OCI-LY7 (cell line): ENCODE data around the gene P2RX1. TPM values are rescaled to one million over a fixed set of nuclear protein-coding genes. Genes with fewer than 3 reads are reported as not detected.

Experiments used
- BruUV-seq: library from RNA; stranded (reverse); fragments of 400-500 nt; replicated peaks from 2 replicates; lab custom pipeline; 2021; lab: Mats Ljungman, UMichigan
- CTCF ChIA-PET: fragments of 300-600 bp; sonication (Branson Sonifier 250); formaldehyde crosslinking; loops from one replicate; lab custom pipeline; 2022; ENCODE audit warnings: antibody characterized with exemption; ENCODE audit not compliant: unreplicated experiment; lab: Charles Lee
- POLR2A ChIA-PET: fragments of 300-600 bp; sonication (Branson Sonifier 250); formaldehyde crosslinking; loops from one replicate; lab custom pipeline; 2022; ENCODE audit warnings: antibody characterized with exemption; lab: Charles Lee
- DNase-seq: peaks from one replicate; pipeline ENCODE4 v3.0.0-alpha.2; 2015; ENCODE audit warnings: low spot score
- H2AFZ ChIP-seq: fragments of 200-600 bp; sonication (generic), shearing (Covaris generic); 2 replicates; pipeline ENCODE4 v1.6.1; 2014; ENCODE audit warnings: mild to moderate bottlenecking, antibody characterized with exemption, low read length, moderate library complexity
- H3K27ac ChIP-seq: fragments of 200-600 bp; sonication (generic); 2 replicates; pipeline ENCODE4 v1.5.1; 2014; ENCODE audit warnings: mixed run types, low read depth, mild to moderate bottlenecking, moderate library complexity, low read length, inconsistent platforms; ENCODE audit not compliant: poor library complexity, severe bottlenecking
- H3K36me3 ChIP-seq: fragments of 200-600 bp; sonication (generic); 2 replicates; pipeline ENCODE4 v1.6.1; 2014; ENCODE audit warnings: mild to moderate bottlenecking, antibody characterized with exemption, low read length, moderate library complexity, mixed read lengths; ENCODE audit not compliant: insufficient read depth
- H3K4me1 ChIP-seq: fragments of 200-600 bp; sonication (generic); 2 replicates; pipeline ENCODE4 v1.5.1; 2014; ENCODE audit warnings: mild to moderate bottlenecking, low read length; ENCODE audit not compliant: insufficient read depth, poor library complexity, severe bottlenecking
- H3K4me2 ChIP-seq: fragments of 200-600 bp; sonication (generic); 2 replicates; pipeline ENCODE4 v1.6.1; 2014; ENCODE audit warnings: mild to moderate bottlenecking, low read length
- H3K4me3 ChIP-seq: fragments of 200-600 bp; sonication (generic); 2 replicates; pipeline ENCODE4 v1.5.1; 2014; ENCODE audit warnings: mild to moderate bottlenecking, low read depth, low read length; ENCODE audit not compliant: poor library complexity, severe bottlenecking
- H3K79me2 ChIP-seq: fragments of 200-600 bp; sonication (generic); 2 replicates; pipeline ENCODE4 v1.6.1; 2016; ENCODE audit warnings: low read depth, mild to moderate bottlenecking, low read length, moderate library complexity, mixed read lengths; ENCODE audit not compliant: insufficient read depth
- H3K9me2 ChIP-seq: fragments of 200-600 bp; sonication (generic); 2 replicates; pipeline ENCODE4 v1.6.1; 2016; ENCODE audit warnings: mild to moderate bottlenecking, low read length, mixed read lengths; ENCODE audit not compliant: insufficient read depth
- H3K9me3 ChIP-seq: fragments of 200-600 bp; sonication (generic); 2 replicates; pipeline ENCODE4 v1.6.1; 2014; ENCODE audit warnings: mild to moderate bottlenecking, mixed run types, low read length, mixed read lengths
- H4K20me1 ChIP-seq: fragments of 200-600 bp; sonication (generic); 2 replicates; pipeline ENCODE4 v1.6.1; 2014; ENCODE audit warnings: mild to moderate bottlenecking, antibody characterized with exemption, low read length, moderate library complexity, mixed read lengths; ENCODE audit not compliant: insufficient read depth
- EZH2phosphoT487 ChIP-seq: fragments of 200-600 bp; sonication (generic); IDR thresholded peaks from 2 replicates; pipeline ENCODE4 v1.6.1; 2018; ENCODE audit warnings: low read depth, borderline replicate concordance, mild to moderate bottlenecking, mixed run types, antibody characterized with exemption, low read length, moderate library complexity, mixed read lengths
- intact Hi-C: fragments of 100-400 bp; cut with micrococcal nuclease; formaldehyde crosslinking; loops from one replicate; pipeline ENCODE4 v1.10.0; 2022; ENCODE audit not compliant: unreplicated experiment
- total RNA-seq, 2 experiments: library from RNA; depleted of rRNA in 1 of 2; stranded (reverse); fragments of >200 nt in 1 of 2; shearing (Covaris generic) in 1 of 2; gene quantifications; 2 replicates each; pipeline ENCODE4 v1.2.3, GENCODE V29; 2014 to 2022
- TF ChIP-seq, protein P1 (sequence below): fragments of 200-600 bp; sonication (generic); conservative IDR thresholded peaks from 2 replicates; pipeline ENCODE4 v1.5.1; 2014; ENCODE audit warnings: mild to moderate bottlenecking, antibody characterized with exemption, low read length, moderate library complexity, mixed read lengths

P2RX1 gene
- total RNA-seq, 2 experiments from 2014 or later = 0.69 to 4.5 TPM

DNA sequence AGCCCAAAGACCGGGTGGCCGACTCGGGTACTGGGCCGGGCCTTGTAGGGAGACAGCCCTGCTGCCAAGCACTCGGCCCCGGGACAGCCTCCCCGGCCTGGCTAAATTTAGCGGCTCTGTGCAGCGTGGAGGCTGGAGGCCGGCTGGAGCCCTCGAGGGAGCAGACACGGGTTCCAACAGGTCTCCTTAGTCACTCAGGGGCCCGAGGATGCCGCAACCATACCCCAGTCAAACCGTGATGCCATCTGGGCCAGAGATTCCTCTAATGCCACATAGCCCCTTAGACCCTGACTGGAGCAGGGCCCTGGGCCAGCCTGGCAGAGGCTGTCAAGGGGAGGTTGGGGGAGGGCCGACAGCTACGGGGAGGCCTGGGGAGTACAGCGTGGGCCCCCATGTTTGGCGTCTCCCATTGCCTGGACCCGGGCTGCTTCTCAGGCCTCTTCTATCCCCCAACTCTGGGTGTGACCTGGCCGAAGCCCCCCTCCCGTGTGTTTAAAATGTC lies 2.9 kb upstream of the P2RX1 start:
- Histone ChIP-seq H3K27ac (no peak overlapping the region), H2AFZ (no peak overlapping the region), H3K36me3 (peaks cover 7% of the 10 kb centered on the region; the same call in 1 of the 2 replicates), H3K4me3 (no peak overlapping the region), H3K4me2 (no peak overlapping the region), H3K9me3 (no peaks in the 10 kb centered on the region), H3K79me2 (no peaks in the 10 kb centered on the region), H3K4me1 (peaks cover 55% of the 10 kb centered on the region), H4K20me1 (no peaks in the 10 kb centered on the region), H3K9me2 (no peaks in the 10 kb centered on the region)
- ChIA-PET POLR2A (no interaction called here), CTCF (no interaction called here)
- no peak for TF ChIP-seq EZH2phosphoT487
- TF ChIP-seq, protein P1, sequence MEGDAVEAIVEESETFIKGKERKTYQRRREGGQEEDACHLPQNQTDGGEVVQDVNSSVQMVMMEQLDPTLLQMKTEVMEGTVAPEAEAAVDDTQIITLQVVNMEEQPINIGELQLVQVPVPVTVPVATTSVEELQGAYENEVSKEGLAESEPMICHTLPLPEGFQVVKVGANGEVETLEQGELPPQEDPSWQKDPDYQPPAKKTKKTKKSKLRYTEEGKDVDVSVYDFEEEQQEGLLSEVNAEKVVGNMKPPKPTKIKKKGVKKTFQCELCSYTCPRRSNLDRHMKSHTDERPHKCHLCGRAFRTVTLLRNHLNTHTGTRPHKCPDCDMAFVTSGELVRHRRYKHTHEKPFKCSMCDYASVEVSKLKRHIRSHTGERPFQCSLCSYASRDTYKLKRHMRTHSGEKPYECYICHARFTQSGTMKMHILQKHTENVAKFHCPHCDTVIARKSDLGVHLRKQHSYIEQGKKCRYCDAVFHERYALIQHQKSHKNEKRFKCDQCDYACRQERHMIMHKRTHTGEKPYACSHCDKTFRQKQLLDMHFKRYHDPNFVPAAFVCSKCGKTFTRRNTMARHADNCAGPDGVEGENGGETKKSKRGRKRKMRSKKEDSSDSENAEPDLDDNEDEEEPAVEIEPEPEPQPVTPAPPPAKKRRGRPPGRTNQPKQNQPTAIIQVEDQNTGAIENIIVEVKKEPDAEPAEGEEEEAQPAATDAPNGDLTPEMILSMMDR = no peak
- intact Hi-C loops = no loop called here
- no peak for DNase-seq
- no TSS peak for BruUV-seq

DNA sequence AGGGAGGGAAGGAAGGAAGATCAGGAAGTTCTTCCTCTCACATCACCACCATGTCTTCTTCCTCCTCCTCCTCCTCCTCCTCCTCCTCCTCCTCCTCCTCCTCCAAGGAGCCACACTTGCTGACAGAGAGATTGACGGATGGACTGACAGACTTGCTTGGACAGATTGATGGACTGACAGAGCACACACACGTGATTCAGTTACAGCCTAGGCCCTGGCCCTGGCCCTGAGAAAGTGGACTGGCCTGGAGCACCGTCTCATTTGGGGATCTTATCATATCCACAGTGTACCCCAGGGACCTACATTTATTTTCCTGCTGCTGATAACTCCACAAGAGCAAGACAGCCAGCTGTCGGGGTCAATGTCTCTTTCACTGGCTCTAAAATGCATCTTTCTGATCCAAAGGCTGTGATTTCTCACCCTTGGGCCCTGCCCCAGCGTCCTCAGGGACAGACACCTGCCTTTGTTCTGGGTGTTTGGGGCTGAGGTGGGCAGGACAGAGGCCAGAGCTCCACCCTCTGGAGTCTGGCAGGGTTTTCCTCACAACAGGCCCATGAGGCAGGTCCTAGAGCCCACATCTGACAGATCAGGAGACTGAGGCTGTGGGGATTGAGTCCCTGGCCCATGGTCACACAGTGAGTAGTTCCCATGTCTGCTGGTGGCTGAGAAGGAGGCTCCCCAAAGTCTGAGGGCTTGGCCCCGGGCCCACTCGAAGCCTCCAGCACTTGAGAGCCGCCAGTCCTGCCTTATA lies 2.3 kb upstream of the P2RX1 start:
- CTCF ChIA-PET = no interaction called here

More for the DNA sequence above, 2.3 kb upstream of the P2RX1 start:
- TF ChIP-seq EZH2phosphoT487 = no peak
- TF ChIP-seq, protein P1 = no peak
- Histone ChIP-seq H3K9me3 (no peaks in the 10 kb centered on the region), H3K4me2 (no peak overlapping the region), H4K20me1 (no peaks in the 10 kb centered on the region), H3K4me1 (peaks cover 61% of the 10 kb centered on the region), H3K4me3 (no peak overlapping the region), H3K27ac (no peak overlapping the region), H3K36me3 (0 out of 2 replicates have a peak, but pooled peaks cover under 1% of the 10 kb centered on the region), H3K9me2 (no peaks in the 10 kb centered on the region), H2AFZ (no peak overlapping the region), H3K79me2 (no peaks in the 10 kb centered on the region)
- DNase-seq = no peak
- POLR2A ChIA-PET = no interaction called here
- no TSS peak for BruUV-seq
- intact Hi-C loops = no loop called here
